Esophagus muscularis mucosa (tissue), 4 donors: ENCODE measurements around the gene THBD. TPM values are rescaled to one million over a fixed set of nuclear protein-coding genes. Genes with fewer than 3 reads are reported as not detected.

Experiments
- DNase-seq: peaks from one replicate; pipeline ENCODE4 v3.0.0-alpha.2; 2017; ENCODE audit errors: extremely low spot score
- H3K27ac ChIP-seq, 4 donors: fragments of 200-600 bp; sonication (generic); replicated peaks in 1 of 4; 1 replicate in 3 of 4; 2 replicates in 1 of 4; pipeline ENCODE4 v1.5.1; 2016 to 2019; ENCODE audit warnings: mild to moderate bottlenecking in 1 of 4
- H3K27me3 ChIP-seq, 4 donors: fragments of 200-600 bp; sonication (generic); one replicate each; pipeline versions ENCODE4 v1.5.1 to v1.6.0; 2016 to 2019
- H3K36me3 ChIP-seq, 4 donors: fragments of 200-600 bp; sonication (generic); one replicate each; pipeline ENCODE4 v1.5.1; 2016 to 2019
- H3K4me1 ChIP-seq, 4 donors: fragments of 200-600 bp; sonication (generic); one replicate each; pipeline ENCODE4 v1.5.1; 2016 to 2019
- H3K4me3 ChIP-seq, 4 donors: fragments of 200-600 bp; sonication (generic); 1 replicate in 2 of 4; 2 replicates in 2 of 4; pipeline ENCODE4 v1.5.1; 2016 to 2019; ENCODE audit warnings: mild to moderate bottlenecking in 4 of 4, moderate library complexity in 1 of 4
- H3K9me3 ChIP-seq, 4 donors: fragments of 200-600 bp; sonication (generic); 1 replicate in 3 of 4; 2 replicates in 1 of 4; pipeline ENCODE4 v1.5.1; 2016 to 2019
- EP300 ChIP-seq: sonication (generic); formaldehyde crosslinking; IDR thresholded peaks from one replicate; pipeline ENCODE4 v1.6.1; 2017; ENCODE audit warnings: antibody characterized with exemption
- POLR2A ChIP-seq: fragments of 450-650 bp; IDR thresholded peaks from one replicate; pipeline ENCODE4 v1.6.1; 2017; ENCODE audit warnings: antibody characterized with exemption, moderate library complexity, mild to moderate bottlenecking, low read depth
- POLR2AphosphoS5 ChIP-seq, 2 donors: sonication (generic); formaldehyde crosslinking; IDR thresholded peaks; one replicate each; pipeline ENCODE4 v1.6.1; 2017; ENCODE audit warnings: antibody characterized with exemption in 2 of 2
- WGBS: methylation state at CpG from one replicate; pipeline ENCODE4 v1.1.5; 2018; 5-methylcytosine and 5-hydroxymethylcytosine counted together
- intact Hi-C: fragments of 100-400 bp; cut with DNase I; formaldehyde crosslinking; loops from one replicate; pipeline ENCODE4 v1.15.1; 2023
- total RNA-seq, 4 donors: library from RNA; depleted of rRNA; stranded (reverse); fragments of >200 nt; gene quantifications; one replicate each; pipeline versions ENCODE4 v1.1.0 to v1.2.1, GENCODE V29; 2016
- TF ChIP-seq, protein P1 (sequence below), 3 experiments: fragments of 200-600 bp in 2 of 3; fragments of 450-650 bp in 1 of 3; sonication (generic) in 2 of 3; IDR thresholded peaks; one replicate each; pipeline ENCODE4 v1.5.1; 2017 to 2019; ENCODE audit warnings: antibody characterized with exemption in 3 of 3, mild to moderate bottlenecking in 2 of 3, moderate library complexity in 1 of 3

Gene THBD
- total RNA-seq, 4 donors from 2014 or later, result 22.4 to 206 (median 47.3) TPM

GRCh38 chr20:23074052-23074451, 24.6 kb upstream of the THBD start:
- intact Hi-C loops, result no loop called here
- Histone ChIP-seq H3K9me3 (no peaks in the 10 kb centered on the region), H3K4me3 (no peak overlapping the region), H3K36me3 (peaks cover 0 to 6% (median 0%) of the 10 kb centered on the region in 4 donors), H3K27me3 (no peaks in the 10 kb centered on the region), H3K27ac (no peak overlapping the region), H3K4me1 (peaks cover 13 to 23% (median 14%) of the 10 kb centered on the region in 4 donors)
- TF ChIP-seq, protein P1, sequence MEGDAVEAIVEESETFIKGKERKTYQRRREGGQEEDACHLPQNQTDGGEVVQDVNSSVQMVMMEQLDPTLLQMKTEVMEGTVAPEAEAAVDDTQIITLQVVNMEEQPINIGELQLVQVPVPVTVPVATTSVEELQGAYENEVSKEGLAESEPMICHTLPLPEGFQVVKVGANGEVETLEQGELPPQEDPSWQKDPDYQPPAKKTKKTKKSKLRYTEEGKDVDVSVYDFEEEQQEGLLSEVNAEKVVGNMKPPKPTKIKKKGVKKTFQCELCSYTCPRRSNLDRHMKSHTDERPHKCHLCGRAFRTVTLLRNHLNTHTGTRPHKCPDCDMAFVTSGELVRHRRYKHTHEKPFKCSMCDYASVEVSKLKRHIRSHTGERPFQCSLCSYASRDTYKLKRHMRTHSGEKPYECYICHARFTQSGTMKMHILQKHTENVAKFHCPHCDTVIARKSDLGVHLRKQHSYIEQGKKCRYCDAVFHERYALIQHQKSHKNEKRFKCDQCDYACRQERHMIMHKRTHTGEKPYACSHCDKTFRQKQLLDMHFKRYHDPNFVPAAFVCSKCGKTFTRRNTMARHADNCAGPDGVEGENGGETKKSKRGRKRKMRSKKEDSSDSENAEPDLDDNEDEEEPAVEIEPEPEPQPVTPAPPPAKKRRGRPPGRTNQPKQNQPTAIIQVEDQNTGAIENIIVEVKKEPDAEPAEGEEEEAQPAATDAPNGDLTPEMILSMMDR (IDR thresholded peaks at IDR 0.05), result no peak
- TF ChIP-seq EP300 (no peak), POLR2AphosphoS5 (IDR thresholded peaks at IDR 0.05) (no peak)
- DNase-seq, result no peak
- 93% methylated on average over 3 of the region's 3 CpGs for WGBS

DNA sequence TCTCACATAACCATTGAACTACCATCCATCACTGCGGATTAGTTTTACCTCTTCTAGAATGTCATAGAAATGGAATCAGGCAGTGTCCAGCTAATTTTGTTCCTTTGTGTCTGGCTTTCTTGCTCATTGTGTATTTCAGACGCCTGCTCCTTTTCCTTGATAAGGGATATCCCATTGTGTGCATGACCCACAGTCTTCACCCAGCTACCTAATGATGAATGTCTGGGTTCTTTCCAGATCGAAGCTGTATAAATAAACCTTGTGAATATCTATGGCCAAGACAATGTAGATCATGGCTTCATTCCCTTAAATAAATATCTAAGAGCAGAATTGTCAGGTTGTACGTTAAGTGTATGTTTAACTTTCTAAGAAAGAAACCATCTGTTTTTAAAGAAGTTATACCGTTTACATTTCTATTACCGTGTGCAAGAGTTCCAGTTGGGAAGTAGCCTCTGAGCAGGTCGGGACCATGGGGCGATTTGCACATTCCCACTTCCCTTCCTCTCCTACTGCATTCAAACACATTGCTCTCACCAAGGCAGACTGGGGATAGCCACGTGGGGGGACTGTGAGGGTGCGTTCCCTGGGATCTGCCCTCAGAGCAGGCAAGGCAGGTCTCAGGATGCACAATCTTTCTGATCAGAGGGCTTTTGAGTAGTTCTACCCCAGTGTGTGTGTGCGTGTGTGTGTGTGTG, 23.6 kb upstream of the THBD start:
- DNase-seq, result no peak
- TF ChIP-seq POLR2A (no peak), EP300 (no peak), POLR2AphosphoS5 (IDR thresholded peaks at IDR 0.05) (no peak)
- TF ChIP-seq, protein P1 (IDR thresholded peaks at IDR 0.05), result no peak
- 48% methylated on average over 11 of the region's 11 CpGs for WGBS
- no peaks in the 10 kb centered on the region for H3K27me3 ChIP-seq
- H3K4me1 ChIP-seq, result peaks cover 3 to 13% (median 4%) of the 10 kb centered on the region in 4 donors
- intact Hi-C loops, result no loop called here
- no peak overlapping the region for H3K4me3 ChIP-seq
- H3K36me3 ChIP-seq, result no peaks in the 10 kb centered on the region
- H3K27ac ChIP-seq, result no peak overlapping the region
- no peaks in the 10 kb centered on the region for H3K9me3 ChIP-seq

GRCh38 chr20:23071996-23072395, 22.5 kb upstream of the THBD start:
- H3K4me1 ChIP-seq, result peaks cover 0 to 9% (median 0%) of the 10 kb centered on the region in 4 donors
- intact Hi-C loops, result no loop called here
- 65% methylated on average over 4 of the region's 4 CpGs for WGBS
- peaks cover 0 to 5% (median 0%) of the 10 kb centered on the region in 4 donors for H3K27me3 ChIP-seq
- no peaks in the 10 kb centered on the region for H3K9me3 ChIP-seq
- no peaks in the 10 kb centered on the region for H3K36me3 ChIP-seq
- DNase-seq, result no peak
- no peak overlapping the region for H3K27ac ChIP-seq
- H3K4me3 ChIP-seq, result no peak overlapping the region
- TF ChIP-seq POLR2A, result no peak
- TF ChIP-seq, protein P1 (IDR thresholded peaks at IDR 0.05), result no peak

GRCh38 chr20:23071398-23071797, 21.9 kb upstream of the THBD start:
- 73% methylated on average over 3 of the region's 3 CpGs for WGBS
- Histone ChIP-seq H3K9me3 (no peaks in the 10 kb centered on the region), H3K27ac (no peak overlapping the region), H3K27me3 (peaks cover 0 to 5% (median 0%) of the 10 kb centered on the region in 4 donors), H3K4me1 (peaks cover 0 to 9% (median 0%) of the 10 kb centered on the region in 4 donors), H3K36me3 (no peaks in the 10 kb centered on the region), H3K4me3 (no peak overlapping the region)
- intact Hi-C loops, result no loop called here
- TF ChIP-seq EP300, result no peak
- TF ChIP-seq, protein P1 (IDR thresholded peaks at IDR 0.05), result no peak
- TF ChIP-seq POLR2AphosphoS5 (IDR thresholded peaks at IDR 0.05), result no peak
- TF ChIP-seq POLR2A, result no peak
- no peak for DNase-seq

- WGBS, result 69% methylated on average over 2 of the region's 2 CpGs
- H3K4me3 ChIP-seq, result no peak overlapping the region
- no peaks in the 10 kb centered on the region for H3K36me3 ChIP-seq
- DNase-seq, result no peak
- no peak for TF ChIP-seq POLR2AphosphoS5 (IDR thresholded peaks at IDR 0.05)
- TF ChIP-seq, protein P1 (IDR thresholded peaks at IDR 0.05), result no peak
- peaks cover 0 to 5% (median 0%) of the 10 kb centered on the region in 4 donors for H3K27me3 ChIP-seq
- H3K9me3 ChIP-seq, result no peaks in the 10 kb centered on the region
- peaks cover 0 to 9% (median 0%) of the 10 kb centered on the region in 4 donors for H3K4me1 ChIP-seq
- H3K27ac ChIP-seq, result no peak overlapping the region
- intact Hi-C loops, result no loop called here
Measured at GRCh38 chr20:23069108-23069507, 19.6 kb upstream of the THBD start.
